HG02840 (cell line): ENCODE measurements around the gene INTS1.
"Not testable (repeated sequence)": the region's sequence is repeated elsewhere in the genome, so short reads cannot be mapped to it uniquely, and the experiment has no call there.

Experiments used
- ATAC-seq: cut with Tn5 transposase; IDR thresholded peaks from one replicate; pipeline ENCODE4 v1.9.1; 2021; ENCODE audit warnings: mild to moderate bottlenecking, moderate library complexity, moderate number of reproducible peaks; ENCODE audit not compliant: unreplicated experiment, low FRiP score

The INTS1 gene

GRCh38 chr7:1532456-1533254, 28.5 kb upstream of the INTS1 start:
- ATAC-seq = no peak

GRCh38 chr7:1531979-1532455, 27.8 kb upstream of the INTS1 start:
- no peak for ATAC-seq

- peak; percentile 14 for ATAC-seq
These were observed 27.2 kb upstream of the INTS1 start for GRCh38 chr7:1531263-1531978.

- ATAC-seq = peak; percentile 5
These were observed 26.7 kb upstream of the INTS1 start for GRCh38 chr7:1530946-1531262.

- ATAC-seq = no peak
These were observed 25.4 kb upstream of the INTS1 start for GRCh38 chr7:1529383-1530116.

- ATAC-seq = no peak
These were observed 22.1 kb upstream of the INTS1 start for GRCh38 chr7:1526271-1526754.

GRCh38 chr7:1525409-1525808, 21.2 kb upstream of the INTS1 start:
- ATAC-seq = no peak

- ATAC-seq = no peak
These were observed 19.7 kb upstream of the INTS1 start for GRCh38 chr7:1523844-1524243.

- ATAC-seq = no peak
These were observed 19.0 kb upstream of the INTS1 start for GRCh38 chr7:1523208-1523607.

GRCh38 chr7:1521456-1521855, 17.3 kb upstream of the INTS1 start:
- no peak for ATAC-seq

GRCh38 chr7:1520539-1521234, 16.5 kb upstream of the INTS1 start:
- no peak for ATAC-seq

- ATAC-seq = not testable (repeated sequence)
These were observed 15.2 kb upstream of the INTS1 start for GRCh38 chr7:1519322-1519922.

GRCh38 chr7:1516586-1517251, 12.5 kb upstream of the INTS1 start:
- ATAC-seq = no peak

- not testable (repeated sequence) for ATAC-seq
These were observed 11.3 kb upstream of the INTS1 start for GRCh38 chr7:1515509-1515967.

GRCh38 chr7:1514995-1515401, 10.8 kb upstream of the INTS1 start:
- ATAC-seq = no peak

- ATAC-seq = no peak
These were observed 10.2 kb upstream of the INTS1 start for GRCh38 chr7:1514407-1514806.

GRCh38 chr7:1513657-1514095, 9.5 kb upstream of the INTS1 start:
- ATAC-seq = no peak

GRCh38 chr7:1512781-1513656, 8.8 kb upstream of the INTS1 start:
- no peak for ATAC-seq
